GM06990 (cell line): ENCODE results near the gene MYEOV.

ENCODE experiments used
- DNase-seq: peaks from one replicate; pipeline ENCODE4 v3.0.0-alpha.2; 2011; ENCODE audit not compliant: insufficient read length; ENCODE audit errors: extremely low read depth
- H3K27me3 ChIP-seq: replicated peaks from 2 replicates; pipeline ENCODE4 v1.6.0; 2011; ENCODE audit warnings: low read length; ENCODE audit not compliant: control insufficient read depth, insufficient read depth
- H3K36me3 ChIP-seq: 2 replicates; pipeline ENCODE4 v1.5.1; 2011; ENCODE audit warnings: low read length; ENCODE audit not compliant: control insufficient read depth, insufficient read depth
- H3K4me3 ChIP-seq: replicated peaks from 2 replicates; pipeline ENCODE4 v1.5.1; 2011; ENCODE audit warnings: low read depth, mild to moderate bottlenecking, control low read depth, low read length
- TF ChIP-seq, protein P1 (sequence below): IDR thresholded peaks from 2 replicates; pipeline ENCODE4 v1.5.1; 2011; ENCODE audit warnings: low read length, control low read depth, mild to moderate bottlenecking, inconsistent platforms; ENCODE audit not compliant: insufficient read depth, poor library complexity, severe bottlenecking

The MYEOV gene

DNA sequence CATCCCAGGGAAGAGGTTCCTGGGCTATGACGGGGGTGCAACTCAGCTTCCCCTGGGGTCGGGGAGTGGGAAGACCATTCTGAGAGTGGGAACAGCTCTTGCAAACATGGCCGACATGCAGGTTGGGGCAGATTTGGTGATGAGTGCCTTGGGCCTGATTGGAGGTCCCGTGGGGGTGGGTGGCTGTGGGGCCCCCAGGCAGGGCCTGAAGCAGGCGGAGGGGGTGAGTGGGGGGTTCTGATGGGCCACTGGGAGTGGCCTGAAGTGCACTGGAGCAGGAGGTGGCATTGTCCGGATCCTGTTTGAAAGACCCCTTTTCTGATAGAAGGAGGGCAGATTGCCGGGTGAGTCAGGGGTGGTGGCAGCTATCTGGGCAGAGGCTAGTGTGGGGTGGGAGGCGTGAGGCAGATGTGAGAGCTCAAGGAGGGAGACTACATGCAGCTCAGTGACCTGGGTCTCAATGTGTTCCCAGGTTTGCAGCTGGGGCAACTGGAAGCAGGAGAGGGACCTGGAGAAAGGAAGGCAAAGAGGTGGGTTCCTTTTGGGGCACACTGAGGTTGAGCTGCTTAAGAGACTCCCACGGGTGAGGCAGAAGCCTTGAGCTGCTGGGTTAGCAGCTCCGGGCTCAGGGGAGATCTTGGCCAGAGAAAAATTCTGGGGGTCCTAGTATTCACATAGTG is 15.1 kb downstream of the MYEOV start:
- no peaks in the 10 kb centered on the region for H3K36me3 ChIP-seq
- H3K27me3 ChIP-seq, result no peaks in the 10 kb centered on the region
- no peak overlapping the region for H3K4me3 ChIP-seq
- DNase-seq, result no peak
- TF ChIP-seq, protein P1, sequence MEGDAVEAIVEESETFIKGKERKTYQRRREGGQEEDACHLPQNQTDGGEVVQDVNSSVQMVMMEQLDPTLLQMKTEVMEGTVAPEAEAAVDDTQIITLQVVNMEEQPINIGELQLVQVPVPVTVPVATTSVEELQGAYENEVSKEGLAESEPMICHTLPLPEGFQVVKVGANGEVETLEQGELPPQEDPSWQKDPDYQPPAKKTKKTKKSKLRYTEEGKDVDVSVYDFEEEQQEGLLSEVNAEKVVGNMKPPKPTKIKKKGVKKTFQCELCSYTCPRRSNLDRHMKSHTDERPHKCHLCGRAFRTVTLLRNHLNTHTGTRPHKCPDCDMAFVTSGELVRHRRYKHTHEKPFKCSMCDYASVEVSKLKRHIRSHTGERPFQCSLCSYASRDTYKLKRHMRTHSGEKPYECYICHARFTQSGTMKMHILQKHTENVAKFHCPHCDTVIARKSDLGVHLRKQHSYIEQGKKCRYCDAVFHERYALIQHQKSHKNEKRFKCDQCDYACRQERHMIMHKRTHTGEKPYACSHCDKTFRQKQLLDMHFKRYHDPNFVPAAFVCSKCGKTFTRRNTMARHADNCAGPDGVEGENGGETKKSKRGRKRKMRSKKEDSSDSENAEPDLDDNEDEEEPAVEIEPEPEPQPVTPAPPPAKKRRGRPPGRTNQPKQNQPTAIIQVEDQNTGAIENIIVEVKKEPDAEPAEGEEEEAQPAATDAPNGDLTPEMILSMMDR, result no peak

DNA sequence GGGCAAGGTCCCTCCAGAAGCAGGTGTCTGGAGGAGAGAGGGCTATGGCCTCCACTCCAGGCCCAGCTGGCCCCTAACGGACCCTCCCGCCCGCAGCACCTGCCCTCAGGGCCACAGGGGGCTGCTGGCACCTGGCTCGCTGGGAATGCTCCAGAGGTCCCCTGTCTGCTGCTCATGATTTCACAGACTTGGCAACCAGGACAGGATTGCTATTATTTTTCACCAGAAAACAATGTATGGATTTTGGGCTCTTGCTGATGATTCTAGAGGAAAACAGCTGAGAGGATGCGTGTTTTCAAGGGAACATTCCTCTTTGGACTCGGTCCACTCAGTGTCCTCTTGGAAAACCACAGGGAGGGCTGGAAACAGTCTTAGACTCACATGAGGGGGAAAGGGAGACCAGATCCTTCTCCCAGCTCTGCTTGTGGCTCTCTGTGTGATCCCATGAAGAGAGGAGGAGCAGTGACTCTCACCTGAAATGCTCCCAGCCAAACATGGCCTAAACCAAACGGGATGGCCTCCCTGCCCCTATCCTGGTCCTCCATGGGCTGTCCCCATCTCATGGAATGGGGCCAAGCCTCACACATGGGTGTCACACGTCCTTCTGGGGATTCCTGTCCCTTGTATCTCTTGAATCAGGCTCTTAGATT is 15.8 kb downstream of the MYEOV start:
- H3K36me3 ChIP-seq, result no peaks in the 10 kb centered on the region
- TF ChIP-seq, protein P1, result no peak
- no peaks in the 10 kb centered on the region for H3K27me3 ChIP-seq
- no peak for DNase-seq
- no peak overlapping the region for H3K4me3 ChIP-seq

DNA sequence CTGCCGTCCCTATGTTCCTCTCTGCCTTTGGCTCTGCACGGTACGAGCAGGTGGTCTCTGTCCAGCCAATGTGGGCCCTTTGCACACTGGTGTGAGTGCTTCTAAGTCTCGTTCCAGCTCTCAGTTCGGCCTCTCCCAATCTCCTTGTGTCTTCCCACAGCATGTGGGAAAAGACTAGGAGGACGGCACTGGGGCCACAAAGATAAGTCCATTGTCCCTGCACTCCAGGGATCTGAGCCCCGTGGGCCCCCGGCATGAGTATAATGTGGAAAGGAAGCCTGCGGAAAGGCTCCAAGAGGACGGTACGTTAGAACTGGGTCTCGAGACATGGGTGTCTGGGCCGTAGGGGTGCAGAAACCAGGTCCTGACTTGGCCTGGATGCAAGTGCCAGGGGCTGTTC is 16.4 kb downstream of the MYEOV start:
- no peak for DNase-seq
- H3K36me3 ChIP-seq, result no peaks in the 10 kb centered on the region
- no peak overlapping the region for H3K4me3 ChIP-seq
- no peaks in the 10 kb centered on the region for H3K27me3 ChIP-seq
- TF ChIP-seq, protein P1, result no peak

DNA sequence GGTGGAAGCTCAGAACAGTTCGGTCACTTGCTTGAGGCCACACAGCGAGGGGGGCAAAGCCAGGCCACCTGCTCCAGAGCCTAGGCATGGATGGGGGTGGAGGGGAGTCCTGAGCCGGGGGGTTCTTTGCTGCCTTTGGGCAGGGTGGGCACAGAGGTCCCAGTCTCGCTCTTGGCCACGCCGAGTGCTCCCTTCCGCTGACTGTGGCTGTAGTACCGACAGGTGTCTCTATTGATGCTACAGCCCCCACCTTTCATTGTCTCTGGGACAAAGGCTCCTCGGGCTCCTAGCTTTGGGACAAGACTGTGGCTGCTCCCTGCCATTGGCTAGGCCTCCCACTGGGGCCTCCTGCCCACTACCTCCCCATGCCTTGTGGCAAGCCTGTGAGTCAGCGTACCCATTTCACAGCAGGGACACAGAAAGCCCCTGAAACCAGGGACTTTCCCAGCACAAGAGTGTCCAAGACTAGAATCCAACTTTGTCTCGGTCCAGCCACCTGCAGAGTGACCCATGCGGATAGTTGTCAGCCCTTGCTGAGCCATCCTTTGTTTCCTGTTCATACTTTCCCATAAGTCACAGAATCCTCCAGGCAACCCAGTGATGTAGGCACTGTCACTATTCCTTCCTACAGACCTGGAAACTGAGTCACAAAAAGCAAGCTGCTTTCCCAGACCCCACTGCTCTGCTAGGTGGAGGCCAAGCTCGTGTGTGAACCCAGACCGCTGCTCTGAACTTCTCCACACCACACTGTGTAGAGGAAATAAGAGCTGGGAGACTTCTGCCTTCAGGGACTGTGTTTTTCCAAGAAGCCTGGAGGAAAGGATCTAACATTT is 17.2 kb downstream of the MYEOV start:
- Histone ChIP-seq H3K36me3 (no peaks in the 10 kb centered on the region), H3K27me3 (no peaks in the 10 kb centered on the region), H3K4me3 (no peak overlapping the region)
- TF ChIP-seq, protein P1, result no peak
- DNase-seq, result no peak

DNA sequence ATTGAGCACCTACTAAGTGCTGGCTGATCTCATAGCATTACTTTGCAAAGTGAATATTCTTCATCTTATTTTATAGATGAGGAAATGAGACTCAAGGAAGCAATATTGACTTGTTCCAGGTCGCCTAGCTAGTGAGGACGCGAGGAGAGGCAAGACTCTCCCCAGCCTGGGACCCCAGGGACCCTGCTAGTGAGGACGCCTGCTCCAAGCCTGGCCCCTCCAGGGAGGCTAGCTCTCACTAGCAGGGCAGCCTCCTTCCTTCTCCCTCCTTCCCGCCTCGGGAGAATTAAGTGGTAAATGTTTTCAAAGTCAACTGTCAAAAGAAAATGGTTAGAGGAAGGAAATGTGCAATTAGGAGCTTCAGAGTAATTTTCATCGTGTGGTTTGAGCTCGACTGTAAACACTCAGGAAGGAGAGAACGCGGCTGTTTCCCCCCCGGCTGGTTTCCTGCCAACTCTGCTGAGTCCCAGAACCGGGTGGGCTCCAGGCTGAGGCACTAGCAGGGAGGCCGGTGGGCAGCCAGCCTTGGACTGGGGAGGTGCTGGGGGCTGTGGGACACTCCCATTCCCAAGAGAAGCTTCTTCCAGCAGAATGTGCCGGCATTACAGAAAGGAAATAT is 17.9 kb downstream of the MYEOV start:
- TF ChIP-seq, protein P1, result no peak
- DNase-seq, result no peak
- H3K36me3 ChIP-seq, result no peaks in the 10 kb centered on the region
- H3K27me3 ChIP-seq, result no peaks in the 10 kb centered on the region
- no peak overlapping the region for H3K4me3 ChIP-seq
